GM04503 (cell line): Measurements from ENCODE around the gene ADRB2.
A peak's percentile ranks its signal among the peaks of the same experiment; 100 is the strongest.
"Not testable (repeated sequence)": the region's sequence is repeated elsewhere in the genome, so short reads cannot be mapped to it uniquely, and the experiment has no call there.

Experiments used
- DNase-seq: peaks from one replicate; pipeline ENCODE4 v3.0.0-alpha.2; 2012; ENCODE audit warnings: low read depth

Gene ADRB2

GRCh38 chr5:148856009-148856367 lies 29.6 kb downstream of the ADRB2 start:
- no peak for DNase-seq

- no peak for DNase-seq
Measured at GRCh38 chr5:148856424-148856823, 30.0 kb downstream of the ADRB2 start.

GRCh38 chr5:148857474-148857873 lies 31.1 kb downstream of the ADRB2 start:
- DNase-seq: no peak

- peak; percentile 66 for DNase-seq
Measured at GRCh38 chr5:148858106-148858505, 31.7 kb downstream of the ADRB2 start.

GRCh38 chr5:148858547-148858946 lies 32.1 kb downstream of the ADRB2 start:
- DNase-seq: no peak

GRCh38 chr5:148859703-148860102 lies 33.3 kb downstream of the ADRB2 start:
- DNase-seq: no peak

- no peak for DNase-seq
Measured at GRCh38 chr5:148860599-148860998, 34.2 kb downstream of the ADRB2 start.

GRCh38 chr5:148861088-148861487 lies 34.7 kb downstream of the ADRB2 start:
- DNase-seq: no peak

GRCh38 chr5:148861696-148862095 lies 35.3 kb downstream of the ADRB2 start:
- DNase-seq: no peak

GRCh38 chr5:148864113-148864841 lies 37.9 kb downstream of the ADRB2 start:
- DNase-seq: peak; percentile 73

- no peak for DNase-seq
Measured at GRCh38 chr5:148866024-148866423, 39.6 kb downstream of the ADRB2 start.

GRCh38 chr5:148873120-148873519 lies 46.7 kb downstream of the ADRB2 start:
- no peak for DNase-seq

- DNase-seq: no peak
Measured at GRCh38 chr5:148873690-148874485, 47.5 kb downstream of the ADRB2 start.

GRCh38 chr5:148875205-148875875 lies 48.9 kb downstream of the ADRB2 start:
- DNase-seq: no peak

- DNase-seq: not testable (repeated sequence)
Measured at GRCh38 chr5:148877436-148877835, 51.0 kb downstream of the ADRB2 start.
